GM18499 (cell line): ENCODE results near the gene BLOC1S3.
"Not testable (repeated sequence)": the region's sequence is repeated elsewhere in the genome, so short reads cannot be mapped to it uniquely, and the experiment has no call there.

Source experiments
- ATAC-seq: cut with Tn5 transposase; IDR thresholded peaks from one replicate; pipeline ENCODE4 v1.9.1; 2021; ENCODE audit warnings: moderate number of reproducible peaks; ENCODE audit not compliant: insufficient read depth, unreplicated experiment

BLOC1S3 gene

GRCh38 chr19:45217957-45218334 is 39.4 kb downstream of the BLOC1S3 start:
- ATAC-seq: no peak

GRCh38 chr19:45218426-45218825 is 39.8 kb downstream of the BLOC1S3 start:
- no peak for ATAC-seq

- no peak for ATAC-seq
Measured at GRCh38 chr19:45218911-45219743, 40.5 kb downstream of the BLOC1S3 start.

GRCh38 chr19:45222724-45223123 is 44.1 kb downstream of the BLOC1S3 start:
- ATAC-seq: no peak

- ATAC-seq: no peak
Measured at GRCh38 chr19:45223879-45224278, 45.3 kb downstream of the BLOC1S3 start.

DNA sequence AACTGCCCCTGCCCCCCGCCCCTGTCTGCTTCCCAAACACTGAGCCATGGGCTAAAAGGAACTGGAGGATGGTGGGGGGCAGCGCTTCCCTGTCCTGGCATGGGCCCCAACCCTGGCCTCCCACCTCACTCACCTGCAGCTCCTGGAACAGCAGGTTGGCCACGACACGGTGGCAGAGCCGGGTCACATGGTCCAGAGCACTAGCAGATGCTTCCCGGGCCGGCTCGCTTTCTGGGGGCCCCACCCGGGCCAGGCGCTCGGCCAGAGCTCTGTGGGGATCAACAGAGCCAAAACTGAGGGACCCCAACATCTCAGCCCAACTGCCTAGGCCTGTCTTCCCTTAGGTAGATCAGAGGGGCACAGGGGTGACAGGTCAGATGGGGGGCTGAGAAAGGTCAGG is 46.1 kb downstream of the BLOC1S3 start:
- ATAC-seq: no peak

DNA sequence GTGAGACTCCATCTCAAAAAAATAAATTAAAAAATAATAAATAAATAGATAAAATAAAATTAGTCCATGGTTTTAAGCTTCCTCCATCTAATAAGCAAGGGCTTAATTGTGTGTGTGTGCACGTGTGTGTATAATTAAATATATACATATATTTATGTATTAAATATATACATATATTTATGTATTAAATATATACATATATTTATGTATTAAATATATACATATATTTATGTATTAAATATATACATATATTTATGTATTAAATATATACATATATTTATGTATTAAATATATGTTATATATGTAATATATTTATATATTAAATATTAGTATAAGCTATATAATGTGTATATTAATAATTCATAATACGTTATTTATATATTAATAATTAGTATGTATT is 50.5 kb downstream of the BLOC1S3 start:
- ATAC-seq: not testable (repeated sequence)
